Vagina (tissue), 2 donors: ENCODE data around the gene ACTR3C.

ENCODE experiments used
- CTCF ChIP-seq, 3 experiments: fragments of 450-650 bp in 2 of 3; fragments of 200-600 bp in 1 of 3; sonication (generic) in 1 of 3; IDR thresholded peaks; one replicate each; pipeline ENCODE4 v1.5.1; 2017 to 2019; ENCODE audit warnings: antibody characterized with exemption in 3 of 3, mild to moderate bottlenecking in 2 of 3, moderate library complexity in 2 of 3
- POLR2A ChIP-seq, 2 donors: fragments of 450-650 bp; IDR thresholded peaks; one replicate each; pipeline ENCODE4 v1.6.1; 2017; ENCODE audit warnings: antibody characterized with exemption in 2 of 2, mild to moderate bottlenecking in 2 of 2, moderate library complexity in 2 of 2
- POLR2AphosphoS5 ChIP-seq, 2 donors: sonication (generic); formaldehyde crosslinking; IDR thresholded peaks; one replicate each; pipeline ENCODE4 v1.9.0; 2017; ENCODE audit warnings: antibody characterized with exemption in 2 of 2, mild to moderate bottlenecking in 2 of 2, low read depth in 1 of 2; ENCODE audit not compliant: insufficient read depth in 1 of 2

GRCh38 chr7:150372271-150373048, 49.1 kb upstream of the ACTR3C start:
- TF ChIP-seq POLR2A (IDR thresholded peaks at IDR 0.05) (no peak), CTCF (IDR thresholded peaks at IDR 0.05) (no peak), POLR2AphosphoS5 (IDR thresholded peaks at IDR 0.05; ENCODE audit: insufficient read depth in 1 of 2, low read depth in 1 of 2) (no peak)
